ENCODE data around the gene RIPK4. TPM values are rescaled to one million over a fixed set of nuclear protein-coding genes. Genes with fewer than 3 reads are reported as not detected.

The RIPK4 gene
- total RNA-seq = 10.9 TPM
- long read RNA-seq, transcript RIPK4-201 (8 exons, 3,889 nt) = major isoform, 16 of 32 reads
- long read RNA-seq, partial matches to known transcripts = 8 of 32 reads
- long read RNA-seq, other reads (novel, unspliced or antisense) = 8 of 32 reads

GRCh38 chr21:41766883-41767605, at the start of gene RIPK4:
RIPK4 (minus strand) TSS chr21:41767052; CDS start chr21:41767041, 11 bp downstream.
- peaks cover 32% of the 10 kb centered on the region for H3K4me1 ChIP-seq
- H3K4me3 ChIP-seq = peak within 1 kb of the TSS; percentile 58
- peak within 1 kb of the TSS; percentile 80 for H3K27ac ChIP-seq
- peak; percentile 91 for DNase-seq
- H3K27me3 ChIP-seq = peaks cover 75% of the 10 kb centered on the region
- no peaks in the 10 kb centered on the region for H3K36me3 ChIP-seq
- no peak for TF ChIP-seq CTCF (IDR thresholded peaks at IDR 0.05)
- intact Hi-C loops (cut with DNase I) = no loop called here
- no peaks in the 10 kb centered on the region for H3K9me3 ChIP-seq
- peak; percentile 90 for ATAC-seq

GRCh38 chr21:41815652-41816582, 49.1 kb upstream of the RIPK4 start:
- Histone ChIP-seq H3K9me3 (no peaks in the 10 kb centered on the region), H3K27ac (no peak overlapping the region), H3K36me3 (peaks cover 7% of the 10 kb centered on the region), H3K27me3 (no peaks in the 10 kb centered on the region), H3K4me3 (no peak overlapping the region), H3K4me1 (peaks cover 4% of the 10 kb centered on the region)
- no peak for TF ChIP-seq CTCF (IDR thresholded peaks at IDR 0.05)
- DNase-seq (no peak), ATAC-seq (no peak)
- intact Hi-C loops (cut with DNase I) = loop anchor here (5.0 to 10.0 kb wide), 2 partner anchors 289 to 306 kb away; no protein-coding TSS in a partner anchor

GRCh38 chr21:41813226-41813625, 46.4 kb upstream of the RIPK4 start:
- Histone ChIP-seq H3K4me3 (no peak overlapping the region), H3K27me3 (no peaks in the 10 kb centered on the region), H3K4me1 (peaks cover 4% of the 10 kb centered on the region), H3K27ac (no peak overlapping the region), H3K36me3 (peaks cover 22% of the 10 kb centered on the region), H3K9me3 (no peaks in the 10 kb centered on the region)
- ATAC-seq = no peak
- no peak for TF ChIP-seq CTCF (IDR thresholded peaks at IDR 0.05)
- peak; percentile 44 for DNase-seq
- intact Hi-C loops (cut with DNase I) = loop anchor here (10.0 kb wide), 1 partner anchor 292 kb away; no protein-coding TSS in a partner anchor

- H3K9me3 ChIP-seq = no peaks in the 10 kb centered on the region
- TF ChIP-seq CTCF (IDR thresholded peaks at IDR 0.05) = no peak
- DNase-seq (peak; percentile 46), ATAC-seq (no peak)
- peaks cover 4% of the 10 kb centered on the region for H3K4me1 ChIP-seq
- H3K27me3 ChIP-seq = no peaks in the 10 kb centered on the region
- H3K4me3 ChIP-seq = no peak overlapping the region
- intact Hi-C loops (cut with DNase I) = loop anchor here (10.0 kb wide), 1 partner anchor 292 kb away; no protein-coding TSS in a partner anchor
- H3K27ac ChIP-seq = no peak overlapping the region
- H3K36me3 ChIP-seq = peaks cover 22% of the 10 kb centered on the region
Observed at GRCh38 chr21:41812679-41813078, 45.8 kb upstream of the RIPK4 start.

GRCh38 chr21:41810597-41810932, 43.7 kb upstream of the RIPK4 start:
- Histone ChIP-seq H3K36me3 (peaks cover 22% of the 10 kb centered on the region), H3K4me3 (no peak overlapping the region), H3K27me3 (no peaks in the 10 kb centered on the region), H3K4me1 (no peaks in the 10 kb centered on the region), H3K27ac (no peak overlapping the region), H3K9me3 (no peaks in the 10 kb centered on the region)
- no peak for TF ChIP-seq CTCF (IDR thresholded peaks at IDR 0.05)
- intact Hi-C loops (cut with DNase I) = loop anchor here (10.0 kb wide), 1 partner anchor 294 kb away; no protein-coding TSS in a partner anchor
- no peak for ATAC-seq
- no peak for DNase-seq
